HepG2 (cell line): ENCODE results near the gene C20orf204. TPM values are rescaled to one million over a fixed set of nuclear protein-coding genes. Genes with fewer than 3 reads are reported as not detected.

ENCODE experiments used
- FLYWCH1 ChIP-seq: sonication (generic); formaldehyde crosslinking; IDR thresholded peaks from 2 replicates; pipeline ENCODE4 v1.8.1; 2023; ENCODE audit warnings: mild to moderate bottlenecking, missing genetic modification reagents
- HDAC2 ChIP-seq: sonication (generic); formaldehyde crosslinking; IDR thresholded peaks from 2 replicates; pipeline ENCODE4 v1.4.0; 2020; ENCODE audit warnings: missing genetic modification reagents
- KDM4B ChIP-seq: sonication (generic); formaldehyde crosslinking; IDR thresholded peaks from 2 replicates; pipeline ENCODE4 v1.4.0; 2020; ENCODE audit warnings: missing genetic modification reagents
- KDM6A ChIP-seq: IDR thresholded peaks from 2 replicates; pipeline ENCODE4 v1.6.1; 2016; ENCODE audit warnings: low read depth
- MTF2 ChIP-seq: sonication (generic); formaldehyde crosslinking; IDR thresholded peaks from 2 replicates; pipeline ENCODE4 v1.5.0; 2020; ENCODE audit warnings: missing genetic modification reagents, borderline replicate concordance
- THYN1 ChIP-seq: sonication (generic); formaldehyde crosslinking; IDR thresholded peaks from 2 replicates; pipeline ENCODE4 v1.8.1; 2023; ENCODE audit warnings: low read depth, mild to moderate bottlenecking, moderate library complexity, missing genetic modification reagents, borderline replicate concordance
- ZBTB20 ChIP-seq: sonication (generic); formaldehyde crosslinking; IDR thresholded peaks from 2 replicates; pipeline ENCODE4 v1.8.1; 2023; ENCODE audit warnings: missing genetic modification reagents, low read depth, mild to moderate bottlenecking, borderline replicate concordance
- ZNF441 ChIP-seq: sonication (generic); formaldehyde crosslinking; IDR thresholded peaks from 2 replicates; pipeline ENCODE4 v1.7.0; 2021; ENCODE audit warnings: missing genetic modification reagents, borderline replicate concordance
- ZNF510 ChIP-seq: sonication (generic); formaldehyde crosslinking; IDR thresholded peaks from 2 replicates; pipeline ENCODE4 v1.4.0; 2020; ENCODE audit warnings: low read depth, mild to moderate bottlenecking, missing genetic modification reagents
- ZNF777 ChIP-seq: sonication (generic); formaldehyde crosslinking; IDR thresholded peaks from 2 replicates; pipeline ENCODE4 v1.4.0; 2020; ENCODE audit warnings: missing genetic modification reagents
- ZNF782 ChIP-seq: sonication (generic); formaldehyde crosslinking; IDR thresholded peaks from 2 replicates; pipeline ENCODE4 v1.4.0; 2020; ENCODE audit warnings: missing genetic modification reagents, mild to moderate bottlenecking, borderline replicate concordance
- ZZZ3 ChIP-seq: sonication (generic); formaldehyde crosslinking; IDR thresholded peaks from 2 replicates; pipeline ENCODE4 v1.4.0; 2020; ENCODE audit warnings: missing genetic modification reagents, mild to moderate bottlenecking, borderline replicate concordance
- polyA plus RNA-seq, 8 experiments: library from polyadenylated mRNA; depleted of rRNA in 3 of 8; stranded (reverse) in 7 of 8; unstranded in 1 of 8; fragments of >200 nt; fragmentation: Illumina TruSeq in 4 of 8; extraction: Trizol in 4 of 8; gene quantifications; 2 replicates each; pipeline versions ENCODE4 v1.2.1 to v1.2.3, GENCODE V29; 2011 to 2016; ENCODE audit warnings: low read depth in 4 of 8, missing spikeins in 1 of 8, mixed read lengths in 1 of 8; ENCODE audit not compliant: insufficient read depth in 1 of 8
- total RNA-seq, 5 experiments: library from RNA; depleted of rRNA; stranded (reverse); fragments of >200 nt; fragmentation: Illumina TruSeq; extraction: Trizol; gene quantifications; 2 replicates each; pipeline ENCODE4 v1.2.3, GENCODE V29; 2016; ENCODE audit warnings: low read depth in 1 of 5
- TF ChIP-seq, protein P1 (sequence below): sonication (generic); formaldehyde crosslinking; IDR thresholded peaks from 2 replicates; pipeline ENCODE4 v1.5.0; 2020; ENCODE audit warnings: mild to moderate bottlenecking, missing genetic modification reagents, borderline replicate concordance
- TF ChIP-seq, protein P2 (sequence below): IDR thresholded peaks from 2 replicates; pipeline ENCODE4 v1.6.1; 2016; ENCODE audit warnings: missing compliant biosample characterization, missing genetic modification reagents, borderline replicate concordance
- TF ChIP-seq, protein P3 (sequence below): sonication (generic); formaldehyde crosslinking; IDR thresholded peaks from 2 replicates; pipeline ENCODE4 v1.5.0; 2020; ENCODE audit warnings: mild to moderate bottlenecking, missing genetic modification reagents, borderline replicate concordance

The C20orf204 gene
- total and polyA plus RNA-seq, 2 of the 13 experiments (the other 11 are each of a cell fraction or from before 2014, with no cell fraction given): 22.1 to 80.0 TPM

- TF ChIP-seq, protein P1, sequence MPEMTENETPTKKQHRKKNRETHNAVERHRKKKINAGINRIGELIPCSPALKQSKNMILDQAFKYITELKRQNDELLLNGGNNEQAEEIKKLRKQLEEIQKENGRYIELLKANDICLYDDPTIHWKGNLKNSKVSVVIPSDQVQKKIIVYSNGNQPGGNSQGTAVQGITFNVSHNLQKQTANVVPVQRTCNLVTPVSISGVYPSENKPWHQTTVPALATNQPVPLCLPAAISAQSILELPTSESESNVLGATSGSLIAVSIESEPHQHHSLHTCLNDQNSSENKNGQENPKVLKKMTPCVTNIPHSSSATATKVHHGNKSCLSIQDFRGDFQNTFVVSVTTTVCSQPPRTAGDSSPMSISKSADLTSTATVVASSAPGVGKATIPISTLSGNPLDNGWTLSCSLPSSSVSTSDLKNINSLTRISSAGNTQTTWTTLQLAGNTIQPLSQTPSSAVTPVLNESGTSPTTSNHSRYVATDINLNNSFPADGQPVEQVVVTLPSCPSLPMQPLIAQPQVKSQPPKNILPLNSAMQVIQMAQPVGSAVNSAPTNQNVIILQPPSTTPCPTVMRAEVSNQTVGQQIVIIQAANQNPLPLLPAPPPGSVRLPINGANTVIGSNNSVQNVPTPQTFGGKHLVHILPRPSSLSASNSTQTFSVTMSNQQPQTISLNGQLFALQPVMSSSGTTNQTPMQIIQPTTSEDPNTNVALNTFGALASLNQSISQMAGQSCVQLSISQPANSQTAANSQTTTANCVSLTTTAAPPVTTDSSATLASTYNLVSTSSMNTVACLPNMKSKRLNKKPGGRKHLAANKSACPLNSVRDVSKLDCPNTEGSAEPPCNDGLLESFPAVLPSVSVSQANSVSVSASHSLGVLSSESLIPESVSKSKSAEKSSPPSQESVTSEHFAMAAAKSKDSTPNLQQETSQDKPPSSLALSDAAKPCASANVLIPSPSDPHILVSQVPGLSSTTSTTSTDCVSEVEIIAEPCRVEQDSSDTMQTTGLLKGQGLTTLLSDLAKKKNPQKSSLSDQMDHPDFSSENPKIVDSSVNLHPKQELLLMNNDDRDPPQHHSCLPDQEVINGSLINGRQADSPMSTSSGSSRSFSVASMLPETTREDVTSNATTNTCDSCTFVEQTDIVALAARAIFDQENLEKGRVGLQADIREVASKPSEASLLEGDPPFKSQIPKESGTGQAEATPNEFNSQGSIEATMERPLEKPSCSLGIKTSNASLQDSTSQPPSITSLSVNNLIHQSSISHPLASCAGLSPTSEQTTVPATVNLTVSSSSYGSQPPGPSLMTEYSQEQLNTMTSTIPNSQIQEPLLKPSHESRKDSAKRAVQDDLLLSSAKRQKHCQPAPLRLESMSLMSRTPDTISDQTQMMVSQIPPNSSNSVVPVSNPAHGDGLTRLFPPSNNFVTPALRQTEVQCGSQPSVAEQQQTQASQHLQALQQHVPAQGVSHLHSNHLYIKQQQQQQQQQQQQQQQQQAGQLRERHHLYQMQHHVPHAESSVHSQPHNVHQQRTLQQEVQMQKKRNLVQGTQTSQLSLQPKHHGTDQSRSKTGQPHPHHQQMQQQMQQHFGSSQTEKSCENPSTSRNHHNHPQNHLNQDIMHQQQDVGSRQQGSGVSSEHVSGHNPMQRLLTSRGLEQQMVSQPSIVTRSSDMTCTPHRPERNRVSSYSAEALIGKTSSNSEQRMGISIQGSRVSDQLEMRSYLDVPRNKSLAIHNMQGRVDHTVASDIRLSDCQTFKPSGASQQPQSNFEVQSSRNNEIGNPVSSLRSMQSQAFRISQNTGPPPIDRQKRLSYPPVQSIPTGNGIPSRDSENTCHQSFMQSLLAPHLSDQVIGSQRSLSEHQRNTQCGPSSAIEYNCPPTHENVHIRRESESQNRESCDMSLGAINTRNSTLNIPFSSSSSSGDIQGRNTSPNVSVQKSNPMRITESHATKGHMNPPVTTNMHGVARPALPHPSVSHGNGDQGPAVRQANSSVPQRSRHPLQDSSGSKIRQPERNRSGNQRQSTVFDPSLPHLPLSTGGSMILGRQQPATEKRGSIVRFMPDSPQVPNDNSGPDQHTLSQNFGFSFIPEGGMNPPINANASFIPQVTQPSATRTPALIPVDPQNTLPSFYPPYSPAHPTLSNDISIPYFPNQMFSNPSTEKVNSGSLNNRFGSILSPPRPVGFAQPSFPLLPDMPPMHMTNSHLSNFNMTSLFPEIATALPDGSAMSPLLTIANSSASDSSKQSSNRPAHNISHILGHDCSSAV (CRISPR knock-in tag): no peak
- TF ChIP-seq ZNF782 (CRISPR knock-in tag) (peak; percentile 37; the same call in 1 of the 2 replicates), FLYWCH1 (CRISPR knock-in tag) (no peak), MTF2 (peak; percentile 92), ZZZ3 (no peak), THYN1 (CRISPR knock-in tag) (no peak), KDM6A (CRISPR knock-in tag) (peak; percentile 58), HDAC2 (CRISPR knock-in tag) (peak; percentile 47; the same call in 1 of the 2 replicates), ZNF777 (CRISPR knock-in tag) (no peak), ZBTB20 (CRISPR knock-in tag) (peak; percentile 14; the same call in 1 of the 2 replicates), KDM4B (CRISPR knock-in tag) (peak; percentile 13; the same call in 1 of the 2 replicates), ZNF441 (no peak), ZNF510 (CRISPR knock-in tag) (no peak)
- TF ChIP-seq, protein P2, sequence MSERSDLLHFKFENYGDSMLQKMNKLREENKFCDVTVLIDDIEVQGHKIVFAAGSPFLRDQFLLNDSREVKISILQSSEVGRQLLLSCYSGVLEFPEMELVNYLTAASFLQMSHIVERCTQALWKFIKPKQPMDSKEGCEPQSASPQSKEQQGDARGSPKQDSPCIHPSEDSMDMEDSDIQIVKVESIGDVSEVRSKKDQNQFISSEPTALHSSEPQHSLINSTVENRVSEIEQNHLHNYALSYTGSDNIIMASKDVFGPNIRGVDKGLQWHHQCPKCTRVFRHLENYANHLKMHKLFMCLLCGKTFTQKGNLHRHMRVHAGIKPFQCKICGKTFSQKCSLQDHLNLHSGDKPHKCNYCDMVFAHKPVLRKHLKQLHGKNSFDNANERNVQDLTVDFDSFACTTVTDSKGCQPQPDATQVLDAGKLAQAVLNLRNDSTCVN (CRISPR knock-in tag): peak; percentile 71; the same call in 1 of the 2 replicates
- TF ChIP-seq, protein P3, sequence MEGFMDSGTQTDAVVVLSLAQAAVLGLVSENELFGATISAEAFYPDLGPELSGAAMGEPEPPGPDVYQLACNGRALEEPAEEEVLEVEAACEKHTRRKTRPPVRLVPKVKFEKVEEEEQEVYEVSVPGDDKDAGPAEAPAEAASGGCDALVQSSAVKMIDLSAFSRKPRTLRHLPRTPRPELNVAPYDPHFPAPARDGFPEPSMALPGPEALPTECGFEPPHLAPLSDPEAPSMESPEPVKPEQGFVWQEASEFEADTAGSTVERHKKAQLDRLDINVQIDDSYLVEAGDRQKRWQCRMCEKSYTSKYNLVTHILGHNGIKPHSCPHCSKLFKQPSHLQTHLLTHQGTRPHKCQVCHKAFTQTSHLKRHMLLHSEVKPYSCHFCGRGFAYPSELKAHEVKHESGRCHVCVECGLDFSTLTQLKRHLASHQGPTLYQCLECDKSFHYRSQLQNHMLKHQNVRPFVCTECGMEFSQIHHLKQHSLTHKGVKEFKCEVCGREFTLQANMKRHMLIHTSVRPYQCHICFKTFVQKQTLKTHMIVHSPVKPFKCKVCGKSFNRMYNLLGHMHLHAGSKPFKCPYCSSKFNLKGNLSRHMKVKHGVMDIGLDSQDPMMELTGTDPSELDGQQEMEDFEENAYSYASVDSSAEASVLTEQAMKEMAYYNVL (CRISPR knock-in tag): no peak
Measured at GRCh38 chr20:64035933-64036345, at the start of gene C20orf204 (continued).
